Stomach smooth muscle (tissue), 2 donors: ENCODE results near the gene SMOC2.

Source experiments
- H3K27ac ChIP-seq: one replicate; pipeline ENCODE4 v1.7.0; 2013; ENCODE audit warnings: mild to moderate bottlenecking, low read length, inconsistent platforms
- H3K27me3 ChIP-seq, 2 donors: one replicate each; pipeline ENCODE4 v1.7.0; 2013; ENCODE audit warnings: low read length in 2 of 2; ENCODE audit not compliant: insufficient read depth in 2 of 2, control insufficient read depth in 1 of 2
- H3K36me3 ChIP-seq, 2 donors: one replicate each; pipeline ENCODE4 v1.7.0; 2013; ENCODE audit warnings: low read length in 2 of 2; ENCODE audit not compliant: control insufficient read depth in 2 of 2, insufficient read depth in 2 of 2
- H3K4me1 ChIP-seq: one replicate; pipeline ENCODE4 v1.7.0; 2013; ENCODE audit warnings: low read length; ENCODE audit not compliant: control insufficient read depth, insufficient read depth
- H3K4me3 ChIP-seq, 2 donors: one replicate each; pipeline ENCODE4 v1.7.0; 2013; ENCODE audit warnings: low read length in 2 of 2
- H3K9ac ChIP-seq, 2 donors: one replicate each; pipeline ENCODE4 v1.7.0; 2013; ENCODE audit warnings: low read length in 2 of 2, mild to moderate bottlenecking in 1 of 2
- H3K9me3 ChIP-seq, 2 donors: one replicate each; pipeline ENCODE4 v1.7.0; 2013; ENCODE audit warnings: low read length in 2 of 2; ENCODE audit not compliant: control insufficient read depth in 2 of 2
- donor health status: healthy.
- donor health status: Pancreatic carcinoma.

The SMOC2 gene

GRCh38 chr6:168538892-168539811 is 98.2 kb downstream of the SMOC2 start:
- H3K9ac ChIP-seq = peak overlapping the region; percentile 11 to 21
- no peaks in the 10 kb centered on the region for H3K9me3 ChIP-seq
- H3K4me1 ChIP-seq = peaks cover 70% of the 10 kb centered on the region
- H3K27me3 ChIP-seq = no peaks in the 10 kb centered on the region
- peak overlapping the region; percentile 99 for H3K27ac ChIP-seq
- peaks cover 9 to 10% of the 10 kb centered on the region in 2 donors for H3K36me3 ChIP-seq
- peak overlapping the region in 1 of 2 donors; percentile 29 for H3K4me3 ChIP-seq

GRCh38 chr6:168540713-168541291 is 99.8 kb downstream of the SMOC2 start:
- H3K4me1 ChIP-seq = peaks cover 69% of the 10 kb centered on the region
- H3K27ac ChIP-seq = peak overlapping the region; percentile 99

GRCh38 chr6:168541307-168541706 is 100.3 kb downstream of the SMOC2 start:
- peaks cover 66% of the 10 kb centered on the region for H3K4me1 ChIP-seq
- peak overlapping the region; percentile 99 for H3K27ac ChIP-seq

More at GRCh38 chr6:168540713-168541291, 99.8 kb downstream of the SMOC2 start:
- peaks cover 9 to 17% of the 10 kb centered on the region in 2 donors for H3K36me3 ChIP-seq
- no peak overlapping the region for H3K4me3 ChIP-seq
- no peaks in the 10 kb centered on the region for H3K27me3 ChIP-seq
- H3K9me3 ChIP-seq = no peaks in the 10 kb centered on the region
- H3K9ac ChIP-seq = no peak overlapping the region

GRCh38 chr6:168542301-168542700 is 101.3 kb downstream of the SMOC2 start:
- Histone ChIP-seq H3K4me1 (peaks cover 59% of the 10 kb centered on the region), H3K4me3 (peak overlapping the region in 1 of 2 donors; percentile 22), H3K9ac (peak overlapping the region in 1 of 2 donors; percentile 47), H3K27ac (peak overlapping the region; percentile 99), H3K27me3 (no peaks in the 10 kb centered on the region), H3K9me3 (no peaks in the 10 kb centered on the region), H3K36me3 (peaks cover 15 to 22% of the 10 kb centered on the region in 2 donors)

More at GRCh38 chr6:168541307-168541706, 100.3 kb downstream of the SMOC2 start:
- peak overlapping the region in 1 of 2 donors; percentile 29 for H3K9ac ChIP-seq
- peaks cover 9 to 17% of the 10 kb centered on the region in 2 donors for H3K36me3 ChIP-seq
- H3K27me3 ChIP-seq = no peaks in the 10 kb centered on the region
- no peak overlapping the region for H3K4me3 ChIP-seq
- no peaks in the 10 kb centered on the region for H3K9me3 ChIP-seq

GRCh38 chr6:168545428-168545827 is 104.4 kb downstream of the SMOC2 start:
- Histone ChIP-seq H3K9me3 (no peaks in the 10 kb centered on the region), H3K9ac (no peak overlapping the region), H3K4me1 (peaks cover 30% of the 10 kb centered on the region), H3K27ac (peak overlapping the region; percentile 66), H3K36me3 (peaks cover 23 to 32% of the 10 kb centered on the region in 2 donors), H3K27me3 (no peaks in the 10 kb centered on the region), H3K4me3 (no peak overlapping the region)

- H3K36me3 ChIP-seq = peaks cover 28 to 35% of the 10 kb centered on the region in 2 donors
- H3K4me3 ChIP-seq = no peak overlapping the region
- peaks cover 23% of the 10 kb centered on the region for H3K4me1 ChIP-seq
- H3K9ac ChIP-seq = no peak overlapping the region
- no peaks in the 10 kb centered on the region for H3K27me3 ChIP-seq
- H3K27ac ChIP-seq = no peak overlapping the region
- H3K9me3 ChIP-seq = no peaks in the 10 kb centered on the region
Observed at GRCh38 chr6:168546151-168546550, 105.2 kb downstream of the SMOC2 start.

- peaks cover 17% of the 10 kb centered on the region for H3K4me1 ChIP-seq
- no peak overlapping the region for H3K27ac ChIP-seq
- no peak overlapping the region for H3K9ac ChIP-seq
- no peaks in the 10 kb centered on the region for H3K27me3 ChIP-seq
- peaks cover 28 to 35% of the 10 kb centered on the region in 2 donors for H3K36me3 ChIP-seq
- no peak overlapping the region for H3K4me3 ChIP-seq
- H3K9me3 ChIP-seq = no peaks in the 10 kb centered on the region
Observed at GRCh38 chr6:168546730-168547129, 105.7 kb downstream of the SMOC2 start.

- H3K9ac ChIP-seq = no peak overlapping the region
Observed at GRCh38 chr6:168550326-168550725, 109.3 kb downstream of the SMOC2 start.

GRCh38 chr6:168554472-168554871 is 113.5 kb downstream of the SMOC2 start:
- Histone ChIP-seq H3K9me3 (no peaks in the 10 kb centered on the region), H3K27me3 (no peaks in the 10 kb centered on the region), H3K4me1 (peaks cover 16% of the 10 kb centered on the region), H3K4me3 (no peak overlapping the region), H3K36me3 (peaks cover 18 to 21% of the 10 kb centered on the region in 2 donors), H3K9ac (no peak overlapping the region), H3K27ac (peak overlapping the region; percentile 58)

More at GRCh38 chr6:168550326-168550725, 109.3 kb downstream of the SMOC2 start:
- Histone ChIP-seq H3K4me3 (no peak overlapping the region), H3K4me1 (peaks cover 17% of the 10 kb centered on the region), H3K9me3 (no peaks in the 10 kb centered on the region), H3K27ac (peak overlapping the region; percentile 37), H3K27me3 (no peaks in the 10 kb centered on the region), H3K36me3 (peaks cover 26 to 29% of the 10 kb centered on the region in 2 donors)

- peaks cover 16% of the 10 kb centered on the region for H3K4me1 ChIP-seq
- no peak overlapping the region for H3K9ac ChIP-seq
- H3K27me3 ChIP-seq = no peaks in the 10 kb centered on the region
- H3K27ac ChIP-seq = peak overlapping the region; percentile 58
- no peak overlapping the region for H3K4me3 ChIP-seq
- peaks cover 15 to 21% of the 10 kb centered on the region in 2 donors for H3K36me3 ChIP-seq
- H3K9me3 ChIP-seq = no peaks in the 10 kb centered on the region
Observed at GRCh38 chr6:168554898-168555617, 114.1 kb downstream of the SMOC2 start.
